ENCODE measurements around the gene SZT2.

The SZT2 gene

GRCh38 chr1:43444151-43444828 is 54.6 kb downstream of the SZT2 start:
- no peak for DNase-seq (ENCODE audit: low read depth)
- TF ChIP-seq CTCF (IDR thresholded peaks at IDR 0.05; ENCODE audit: control insufficient read depth, extremely low read depth, insufficient read depth), result no peak
- no peak overlapping the region for H3K4me3 ChIP-seq (ENCODE audit: low read depth, low read length)

GRCh38 chr1:43444836-43445235 is 55.1 kb downstream of the SZT2 start:
- no peak overlapping the region for H3K4me3 ChIP-seq (ENCODE audit: low read depth, low read length)
- no peak for DNase-seq (ENCODE audit: low read depth)
- no peak for TF ChIP-seq CTCF (IDR thresholded peaks at IDR 0.05; ENCODE audit: control insufficient read depth, extremely low read depth, insufficient read depth)

GRCh38 chr1:43445606-43446387 is 56.1 kb downstream of the SZT2 start:
- no peak overlapping the region for H3K4me3 ChIP-seq (ENCODE audit: low read depth, low read length)
- DNase-seq (ENCODE audit: low read depth), result no peak
- no peak for TF ChIP-seq CTCF (IDR thresholded peaks at IDR 0.05; ENCODE audit: control insufficient read depth, extremely low read depth, insufficient read depth)

- no peak for DNase-seq (ENCODE audit: low read depth)
- no peak for TF ChIP-seq CTCF (IDR thresholded peaks at IDR 0.05; ENCODE audit: control insufficient read depth, extremely low read depth, insufficient read depth)
- no peak overlapping the region for H3K4me3 ChIP-seq (ENCODE audit: low read depth, low read length)
Observed at GRCh38 chr1:43446388-43446740, 56.7 kb downstream of the SZT2 start.

GRCh38 chr1:43446881-43447835 is 57.5 kb downstream of the SZT2 start:
- no peak overlapping the region for H3K4me3 ChIP-seq (ENCODE audit: low read depth, low read length)
- DNase-seq (ENCODE audit: low read depth), result no peak
- no peak for TF ChIP-seq CTCF (IDR thresholded peaks at IDR 0.05; ENCODE audit: control insufficient read depth, extremely low read depth, insufficient read depth)

GRCh38 chr1:43447891-43448708 is 58.4 kb downstream of the SZT2 start:
- no peak for TF ChIP-seq CTCF (IDR thresholded peaks at IDR 0.05; ENCODE audit: control insufficient read depth, extremely low read depth, insufficient read depth)
- H3K4me3 ChIP-seq (ENCODE audit: low read depth, low read length), result no peak overlapping the region
- DNase-seq (ENCODE audit: low read depth), result no peak
